Subcutaneous abdominal adipose tissue (tissue), 5 donors: ENCODE measurements around the gene IFNB1.

ENCODE experiments used
- H3K27ac ChIP-seq: one replicate; pipeline ENCODE4 v1.7.0; 2013; ENCODE audit warnings: low read depth, mild to moderate bottlenecking, inconsistent platforms, low read length, moderate library complexity
- H3K27me3 ChIP-seq, 5 donors: one replicate each; pipeline ENCODE4 v1.7.0; 2013; ENCODE audit warnings: low read length in 5 of 5, inconsistent platforms in 1 of 5; ENCODE audit not compliant: control insufficient read depth in 5 of 5, insufficient read depth in 4 of 5
- H3K36me3 ChIP-seq, 5 donors: one replicate each; pipeline ENCODE4 v1.7.0; 2013; ENCODE audit warnings: low read length in 5 of 5; ENCODE audit not compliant: control insufficient read depth in 5 of 5, insufficient read depth in 5 of 5
- H3K4me1 ChIP-seq, 5 donors: one replicate each; pipeline ENCODE4 v1.7.0; 2013; ENCODE audit warnings: low read length in 5 of 5, mild to moderate bottlenecking in 3 of 5, moderate library complexity in 1 of 5; ENCODE audit not compliant: control insufficient read depth in 5 of 5, insufficient read depth in 5 of 5
- H3K4me3 ChIP-seq, 5 donors: one replicate each; pipeline ENCODE4 v1.7.0; 2013; ENCODE audit warnings: low read length in 5 of 5, low read depth in 1 of 5
- H3K9ac ChIP-seq, 5 donors: one replicate each; pipeline ENCODE4 v1.7.0; 2013; ENCODE audit warnings: low read length in 5 of 5, mild to moderate bottlenecking in 4 of 5, moderate library complexity in 3 of 5
- H3K9me3 ChIP-seq, 5 donors: one replicate each; pipeline ENCODE4 v1.7.0; 2013; ENCODE audit warnings: low read length in 5 of 5; ENCODE audit not compliant: control insufficient read depth in 5 of 5
- donor health status: healthy.
- donor health status: healthy.
- donor health status: healthy.
- donor health status: healthy.
- donor health status: healthy.

Gene IFNB1

GRCh38 chr9:21096172-21096900, 18.6 kb upstream of the IFNB1 start:
- H3K9me3 ChIP-seq = no peaks in the 10 kb centered on the region
- no peaks in the 10 kb centered on the region for H3K27me3 ChIP-seq
- H3K4me3 ChIP-seq = peak overlapping the region; percentile 41 to 63 (median 49)
- no peaks in the 10 kb centered on the region for H3K36me3 ChIP-seq
- peak overlapping the region in 1 of 5 donors; percentile 48 for H3K9ac ChIP-seq
- peak overlapping the region; percentile 45 for H3K27ac ChIP-seq
- peaks cover 0 to 25% (median 16%) of the 10 kb centered on the region in 5 donors for H3K4me1 ChIP-seq

- Histone ChIP-seq H3K9ac (no peak overlapping the region), H3K4me1 (peaks cover 0 to 28% (median 16%) of the 10 kb centered on the region in 5 donors), H3K27me3 (no peaks in the 10 kb centered on the region), H3K27ac (peak overlapping the region; percentile 45), H3K9me3 (no peaks in the 10 kb centered on the region), H3K4me3 (no peak overlapping the region), H3K36me3 (no peaks in the 10 kb centered on the region)
Measured at GRCh38 chr9:21095561-21095960, 17.8 kb upstream of the IFNB1 start.

- Histone ChIP-seq H3K9ac (no peak overlapping the region), H3K4me3 (no peak overlapping the region), H3K9me3 (peaks cover 0 to 9% (median 2%) of the 10 kb centered on the region in 5 donors), H3K27me3 (no peaks in the 10 kb centered on the region), H3K4me1 (peaks cover 0 to 17% (median 0%) of the 10 kb centered on the region in 5 donors), H3K36me3 (no peaks in the 10 kb centered on the region), H3K27ac (no peak overlapping the region)
Measured at GRCh38 chr9:21086538-21086937, 8.8 kb upstream of the IFNB1 start.

- peaks cover 0 to 17% (median 0%) of the 10 kb centered on the region in 5 donors for H3K4me1 ChIP-seq
- H3K9ac ChIP-seq = no peak overlapping the region
- H3K9me3 ChIP-seq = peaks cover 0 to 9% (median 2%) of the 10 kb centered on the region in 5 donors
- no peaks in the 10 kb centered on the region for H3K36me3 ChIP-seq
- no peak overlapping the region for H3K27ac ChIP-seq
- H3K4me3 ChIP-seq = no peak overlapping the region
- H3K27me3 ChIP-seq = no peaks in the 10 kb centered on the region
Measured at GRCh38 chr9:21085005-21085404, 7.3 kb upstream of the IFNB1 start.

- Histone ChIP-seq H3K36me3 (no peaks in the 10 kb centered on the region), H3K9ac (no peak overlapping the region), H3K27ac (no peak overlapping the region), H3K4me3 (no peak overlapping the region), H3K4me1 (peaks cover 0 to 17% (median 0%) of the 10 kb centered on the region in 5 donors), H3K9me3 (peaks cover 0 to 9% (median 2%) of the 10 kb centered on the region in 5 donors), H3K27me3 (no peaks in the 10 kb centered on the region)
Measured at GRCh38 chr9:21084242-21084850, 6.6 kb upstream of the IFNB1 start.

GRCh38 chr9:21082671-21083070, 4.9 kb upstream of the IFNB1 start:
- no peaks in the 10 kb centered on the region for H3K36me3 ChIP-seq
- H3K27me3 ChIP-seq = no peaks in the 10 kb centered on the region
- H3K4me1 ChIP-seq = peaks cover 0 to 17% (median 0%) of the 10 kb centered on the region in 5 donors
- H3K27ac ChIP-seq = no peak overlapping the region
- peaks cover 0 to 8% (median 2%) of the 10 kb centered on the region in 5 donors for H3K9me3 ChIP-seq
- no peak overlapping the region for H3K4me3 ChIP-seq
- no peak overlapping the region for H3K9ac ChIP-seq

- no peaks in the 10 kb centered on the region for H3K36me3 ChIP-seq
- H3K27me3 ChIP-seq = no peaks in the 10 kb centered on the region
- peaks cover 0 to 17% (median 0%) of the 10 kb centered on the region in 5 donors for H3K4me1 ChIP-seq
- peaks cover 0 to 5% (median 2%) of the 10 kb centered on the region in 5 donors for H3K9me3 ChIP-seq
- H3K27ac ChIP-seq = no peak overlapping the region
- no peak overlapping the region for H3K4me3 ChIP-seq
- no peak overlapping the region for H3K9ac ChIP-seq
Measured at GRCh38 chr9:21081999-21082398, 4.3 kb upstream of the IFNB1 start.

- H3K9me3 ChIP-seq = peaks cover 0 to 2% (median 0%) of the 10 kb centered on the region in 5 donors
- H3K36me3 ChIP-seq = no peaks in the 10 kb centered on the region
- peaks cover 0 to 17% (median 0%) of the 10 kb centered on the region in 5 donors for H3K4me1 ChIP-seq
- H3K27ac ChIP-seq = no peak overlapping the region
- no peaks in the 10 kb centered on the region for H3K27me3 ChIP-seq
- no peak overlapping the region for H3K4me3 ChIP-seq
- H3K9ac ChIP-seq = no peak overlapping the region
Measured at GRCh38 chr9:21081451-21081850, 3.7 kb upstream of the IFNB1 start.

- Histone ChIP-seq H3K4me3 (no peak overlapping the region), H3K27me3 (no peaks in the 10 kb centered on the region), H3K36me3 (no peaks in the 10 kb centered on the region), H3K9ac (no peak overlapping the region), H3K27ac (no peak overlapping the region), H3K4me1 (peaks cover 0 to 17% (median 0%) of the 10 kb centered on the region in 5 donors), H3K9me3 (peaks cover 0 to 2% (median 0%) of the 10 kb centered on the region in 5 donors)
Measured at GRCh38 chr9:21080793-21081192, 3.1 kb upstream of the IFNB1 start.

GRCh38 chr9:21078702-21079101, 960 bp upstream of the IFNB1 start:
- H3K4me1 ChIP-seq = peaks cover 0 to 17% (median 0%) of the 10 kb centered on the region in 5 donors
- H3K36me3 ChIP-seq = no peaks in the 10 kb centered on the region
- H3K9ac ChIP-seq = no peak overlapping the region
- H3K27ac ChIP-seq = no peak overlapping the region
- H3K27me3 ChIP-seq = no peaks in the 10 kb centered on the region
- H3K9me3 ChIP-seq = peaks cover 0 to 2% (median 0%) of the 10 kb centered on the region in 5 donors
- H3K4me3 ChIP-seq = no peak overlapping the region
